WI38 (cell line): ENCODE measurements around the gene RNF167.
"Not testable (repeated sequence)": the region's sequence is repeated elsewhere in the genome, so short reads cannot be mapped to it uniquely, and the experiment has no call there.

Experiments used
- H3K4me3 ChIP-seq: 2 replicates; pipeline ENCODE4 v1.5.1; 2011; ENCODE audit warnings: low read depth, mild to moderate bottlenecking, control low read depth, low read length
- TF ChIP-seq, protein P1 (sequence below): IDR thresholded peaks from 2 replicates; pipeline ENCODE4 v1.5.1; 2012; ENCODE audit warnings: low read depth, mild to moderate bottlenecking, control low read depth, low read length

RNF167 gene

DNA sequence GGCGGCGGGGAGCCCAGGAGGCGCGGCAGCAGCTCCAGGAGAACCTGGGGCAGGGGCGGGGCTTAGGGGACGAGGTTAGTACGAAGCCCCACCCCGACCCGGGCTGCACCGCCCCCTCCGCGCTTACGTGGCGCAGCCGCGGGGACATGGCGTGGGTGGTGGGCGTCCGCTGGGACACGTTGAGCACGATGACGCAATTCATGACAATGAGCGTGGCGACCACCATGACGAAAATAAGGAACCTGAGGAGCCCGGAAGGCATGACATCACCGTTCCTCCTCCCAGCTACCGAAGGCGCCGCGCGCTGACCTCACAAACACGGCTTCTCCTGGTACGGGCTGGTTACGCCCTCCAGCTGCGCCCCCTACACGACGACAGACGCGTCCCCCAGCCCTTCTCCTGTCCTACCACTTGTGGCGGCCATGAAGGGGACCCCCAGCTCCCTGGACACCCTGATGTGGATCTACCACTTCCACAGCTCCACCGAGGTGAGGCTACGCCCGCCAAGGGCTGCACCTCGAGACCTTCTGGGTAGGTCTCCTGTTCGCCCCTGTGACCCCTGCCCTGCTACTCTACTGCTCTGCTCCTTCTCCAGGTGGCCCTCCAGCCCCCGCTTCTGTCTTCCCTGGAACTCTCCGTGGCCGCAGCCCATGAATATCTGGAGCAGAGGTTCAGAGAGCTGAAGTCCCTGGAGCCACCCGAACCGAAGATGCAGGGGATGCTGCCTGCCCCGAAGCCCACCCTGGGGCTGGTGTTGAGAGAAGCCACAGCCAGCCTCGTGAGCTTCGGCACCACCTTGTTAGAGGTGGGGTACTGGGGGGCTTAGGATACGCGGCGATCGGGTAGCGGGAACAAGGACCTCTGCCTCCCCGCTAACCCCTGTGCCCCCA, 40.5 kb upstream of the RNF167 start, which contains the start of gene C17orf107:
Gene C17orf107, plus strand, starts transcription at position 196 of the 890 bp plus-strand sequence. Its CDS starts 227 bp downstream, at position 423.
- no peak within 1 kb of the TSS for H3K4me3 ChIP-seq
- TF ChIP-seq, protein P1, sequence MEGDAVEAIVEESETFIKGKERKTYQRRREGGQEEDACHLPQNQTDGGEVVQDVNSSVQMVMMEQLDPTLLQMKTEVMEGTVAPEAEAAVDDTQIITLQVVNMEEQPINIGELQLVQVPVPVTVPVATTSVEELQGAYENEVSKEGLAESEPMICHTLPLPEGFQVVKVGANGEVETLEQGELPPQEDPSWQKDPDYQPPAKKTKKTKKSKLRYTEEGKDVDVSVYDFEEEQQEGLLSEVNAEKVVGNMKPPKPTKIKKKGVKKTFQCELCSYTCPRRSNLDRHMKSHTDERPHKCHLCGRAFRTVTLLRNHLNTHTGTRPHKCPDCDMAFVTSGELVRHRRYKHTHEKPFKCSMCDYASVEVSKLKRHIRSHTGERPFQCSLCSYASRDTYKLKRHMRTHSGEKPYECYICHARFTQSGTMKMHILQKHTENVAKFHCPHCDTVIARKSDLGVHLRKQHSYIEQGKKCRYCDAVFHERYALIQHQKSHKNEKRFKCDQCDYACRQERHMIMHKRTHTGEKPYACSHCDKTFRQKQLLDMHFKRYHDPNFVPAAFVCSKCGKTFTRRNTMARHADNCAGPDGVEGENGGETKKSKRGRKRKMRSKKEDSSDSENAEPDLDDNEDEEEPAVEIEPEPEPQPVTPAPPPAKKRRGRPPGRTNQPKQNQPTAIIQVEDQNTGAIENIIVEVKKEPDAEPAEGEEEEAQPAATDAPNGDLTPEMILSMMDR: no peak

DNA sequence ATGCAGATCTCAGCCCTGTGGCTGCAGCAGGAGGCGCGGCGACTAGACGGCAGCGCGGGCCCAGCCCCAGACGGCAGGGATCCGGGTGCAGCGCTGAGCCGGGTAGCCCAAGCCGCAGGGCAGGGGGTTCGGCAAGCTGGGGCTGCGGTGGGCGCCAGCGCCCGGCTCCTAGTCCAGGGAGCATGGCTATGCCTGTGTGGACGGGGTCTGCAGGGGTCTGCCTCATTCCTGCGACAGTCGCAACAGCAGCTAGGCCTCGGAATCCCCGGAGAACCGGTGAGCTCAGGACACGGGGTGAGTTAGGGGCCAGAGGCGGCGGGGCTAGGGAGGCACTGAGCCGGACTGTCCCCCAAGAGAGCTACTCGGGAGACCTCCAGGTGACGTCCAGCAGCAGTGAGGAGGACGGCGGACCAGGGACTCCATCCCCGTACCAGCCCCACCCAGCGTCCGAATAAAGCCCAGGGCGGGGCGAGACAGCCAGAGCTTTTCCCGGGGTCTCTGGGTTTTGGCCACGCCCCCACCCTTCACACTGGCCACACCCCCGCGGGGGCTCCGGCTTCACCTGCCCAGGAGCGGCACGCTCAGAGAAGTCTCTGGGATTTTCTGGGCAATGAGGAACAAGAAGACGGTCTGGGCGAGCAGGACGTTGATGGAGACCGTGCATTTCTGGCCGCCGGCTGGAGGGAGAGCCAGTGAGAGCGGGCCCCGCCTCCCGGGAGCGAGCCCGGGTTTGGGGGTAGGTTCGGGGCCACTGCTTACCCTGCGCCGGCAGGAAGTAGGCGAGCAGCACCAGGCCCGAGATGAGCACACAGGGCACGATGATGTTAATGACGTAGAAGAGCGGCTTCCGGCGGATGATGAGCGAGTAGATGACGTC, 39.6 kb upstream of the RNF167 start:
- no peak overlapping the region for H3K4me3 ChIP-seq
- TF ChIP-seq, protein P1: no peak

- TF ChIP-seq, protein P1: no peak
- no peak overlapping the region for H3K4me3 ChIP-seq
These were observed 38.9 kb upstream of the RNF167 start for GRCh38 chr17:4901108-4901647.

GRCh38 chr17:4901648-4902344, 38.3 kb upstream of the RNF167 start:
- TF ChIP-seq, protein P1: no peak
- no peak overlapping the region for H3K4me3 ChIP-seq

GRCh38 chr17:4902540-4902939, 37.5 kb upstream of the RNF167 start:
- TF ChIP-seq, protein P1: no peak
- no peak overlapping the region for H3K4me3 ChIP-seq

- no peak within 1 kb of the TSS for H3K4me3 ChIP-seq
- TF ChIP-seq, protein P1: peak; percentile 53
These were observed 36.8 kb upstream of the RNF167 start, which contains the start of gene CHRNE for GRCh38 chr17:4903051-4903818. TSS of gene CHRNE (minus strand) at chr17:4903098. CDS start at chr17:4903063, 35 bp downstream.

DNA sequence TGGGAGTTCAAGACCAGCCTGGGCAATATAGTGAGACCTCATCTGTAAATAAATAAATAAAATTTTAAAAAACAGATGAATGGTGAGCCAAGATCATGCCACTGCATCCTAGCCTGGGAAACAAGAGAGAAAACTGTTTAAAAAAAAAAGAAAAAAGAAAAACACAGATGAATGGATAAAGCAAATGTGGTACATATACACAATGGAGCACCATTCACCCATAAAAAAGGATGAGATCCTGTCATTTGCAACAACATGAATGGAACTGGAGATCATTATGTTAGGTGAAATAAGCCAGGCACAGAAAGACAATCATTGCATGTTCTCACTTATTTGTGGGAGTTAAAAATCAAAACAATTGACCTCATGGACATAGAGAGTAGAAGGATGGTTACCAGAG, 33.4 kb upstream of the RNF167 start:
- H3K4me3 ChIP-seq: not testable (repeated sequence)
